Measurements from ENCODE around the gene METTL25.

Gene METTL25

GRCh38 chr12:82474181-82474797, 116.0 kb downstream of the METTL25 start:
- no peak for DNase-seq

GRCh38 chr12:82474798-82475184, 116.5 kb downstream of the METTL25 start:
- DNase-seq = no peak

- DNase-seq = no peak
These were observed 116.9 kb downstream of the METTL25 start for GRCh38 chr12:82475211-82475610.

GRCh38 chr12:82476511-82476910, 118.2 kb downstream of the METTL25 start:
- DNase-seq = no peak

GRCh38 chr12:82479511-82479910, 121.2 kb downstream of the METTL25 start:
- no peak for DNase-seq

- DNase-seq = no peak
These were observed 122.3 kb downstream of the METTL25 start for GRCh38 chr12:82480606-82481005.

GRCh38 chr12:82481954-82482353, 123.6 kb downstream of the METTL25 start:
- DNase-seq = no peak

GRCh38 chr12:82486524-82487235, 128.4 kb downstream of the METTL25 start:
- no peak for DNase-seq

GRCh38 chr12:82504409-82504808, 146.1 kb downstream of the METTL25 start:
- DNase-seq = no peak

GRCh38 chr12:82505150-82505549, 146.8 kb downstream of the METTL25 start:
- no peak for DNase-seq

GRCh38 chr12:82507686-82508085, 149.4 kb downstream of the METTL25 start:
- DNase-seq = no peak

GRCh38 chr12:82510386-82510785, 152.1 kb downstream of the METTL25 start:
- DNase-seq = no peak

GRCh38 chr12:82514880-82515279, 156.6 kb downstream of the METTL25 start:
- no peak for DNase-seq

- no peak for DNase-seq
These were observed 157.3 kb downstream of the METTL25 start for GRCh38 chr12:82515652-82516051.

GRCh38 chr12:82517027-82517426, 158.7 kb downstream of the METTL25 start:
- no peak for DNase-seq

GRCh38 chr12:82517808-82518207, 159.5 kb downstream of the METTL25 start:
- no peak for DNase-seq

GRCh38 chr12:82519510-82519909, 161.2 kb downstream of the METTL25 start:
- DNase-seq = no peak

- DNase-seq = no peak
These were observed 164.0 kb downstream of the METTL25 start for GRCh38 chr12:82522285-82522684.

GRCh38 chr12:82522762-82523161, 164.4 kb downstream of the METTL25 start:
- DNase-seq = no peak

GRCh38 chr12:82523996-82524395, 165.7 kb downstream of the METTL25 start:
- no peak for DNase-seq

GRCh38 chr12:82524641-82525040, 166.3 kb downstream of the METTL25 start:
- no peak for DNase-seq

- no peak for DNase-seq
These were observed 167.3 kb downstream of the METTL25 start for GRCh38 chr12:82525616-82526015.

GRCh38 chr12:82527165-82527780, 168.9 kb downstream of the METTL25 start:
- DNase-seq = peak; percentile 35
